HT-29 (cell line): ENCODE data around the gene LENG9. TPM values are rescaled to one million over a fixed set of nuclear protein-coding genes. Genes with fewer than 3 reads are reported as not detected.

Source experiments
- DNase-seq: peaks from one replicate; pipeline ENCODE4 v3.0.0-alpha.2; 2015; ENCODE audit warnings: low spot score
- small RNA-seq: library from RNA; depleted of rRNA; stranded (forward); fragments of <200 nt; gene quantifications from one replicate; pipeline ENCODE3, GENCODE V24; 2014
- total RNA-seq: library from RNA; depleted of rRNA; stranded (reverse); fragments of >200 nt; shearing (Covaris generic); gene quantifications from 2 replicates; pipeline ENCODE4 v1.2.3, GENCODE V29; 2014; rRNA removed

LENG9 gene
- total RNA-seq, 1 experiment from 2014 or later = 40.2 TPM

- no peak for DNase-seq
Observed at GRCh38 chr19:54422136-54422535, 41.4 kb downstream of the LENG9 start.

- no peak for DNase-seq
Observed at GRCh38 chr19:54421521-54421920, 42.1 kb downstream of the LENG9 start.

- DNase-seq = no peak
Observed at GRCh38 chr19:54421169-54421516, 42.4 kb downstream of the LENG9 start.

GRCh38 chr19:54420383-54421168 lies 43.0 kb downstream of the LENG9 start:
- DNase-seq = no peak

GRCh38 chr19:54420068-54420382 lies 43.6 kb downstream of the LENG9 start:
- DNase-seq = no peak

GRCh38 chr19:54418930-54419800 lies 44.4 kb downstream of the LENG9 start:
- no peak for DNase-seq

GRCh38 chr19:54418030-54418929 lies 45.3 kb downstream of the LENG9 start:
- no peak for DNase-seq

- DNase-seq = no peak
Observed at GRCh38 chr19:54416695-54417491, 46.7 kb downstream of the LENG9 start.

- no peak for DNase-seq
Observed at GRCh38 chr19:54415901-54416673, 47.5 kb downstream of the LENG9 start.

GRCh38 chr19:54415208-54415900 lies 48.2 kb downstream of the LENG9 start, which contains the start of gene TTYH1:
TSS of gene TTYH1 (plus strand) at chr19:54415464. CDS start at chr19:54415553, 89 bp downstream.
- no peak for DNase-seq

- no peak for DNase-seq
Observed at GRCh38 chr19:54414156-54414555, 49.4 kb downstream of the LENG9 start.

- DNase-seq = no peak
Observed at GRCh38 chr19:54412877-54413276, 50.7 kb downstream of the LENG9 start.

Small RNA genes within 50 kb of the gene (small RNA-seq; reads per million reads assigned to genes)
- gene AC245884.3 = not detected

Other genes with a start within 250 kb of the LENG9 start
- not detected in 2 replicates for gene LILRB3, start 240.8 kb downstream of the LENG9 start, total RNA-seq
- gene LILRA6, start 221.0 kb downstream of the LENG9 start, total RNA-seq = not detected in 2 replicates
- 0.08 TPM in 1 of 2 replicates, not detected in the other for gene LILRB5, start 206.5 kb downstream of the LENG9 start, total RNA-seq
- gene LILRB2, start 182.7 kb downstream of the LENG9 start, total RNA-seq = not detected in 2 replicates
- gene LILRA5, start 150.6 kb downstream of the LENG9 start, total RNA-seq = not detected in 2 replicates
- gene LILRA4, start 124.6 kb downstream of the LENG9 start, total RNA-seq = not detected in 2 replicates
- gene LAIR1, start 98.8 kb downstream of the LENG9 start, total RNA-seq = not detected in 2 replicates
- gene TTYH1, start 48.3 kb downstream of the LENG9 start, total RNA-seq = not detected in 2 replicates
- 153 TPM in 2 replicates for gene LENG8, start 14.6 kb downstream of the LENG9 start, total RNA-seq
- 59.0 and 72.4 TPM in 2 replicates for gene CDC42EP5, start 9.5 kb upstream of the LENG9 start, total RNA-seq
- gene LAIR2, start 39.1 kb upstream of the LENG9 start, total RNA-seq = not detected in 2 replicates
- gene LILRA2, start 110.0 kb upstream of the LENG9 start, total RNA-seq = not detected in 2 replicates
- not detected in 2 replicates for gene LILRA1, start 129.9 kb upstream of the LENG9 start, total RNA-seq
- gene LILRB1, start 166.7 kb upstream of the LENG9 start, total RNA-seq = not detected in 2 replicates
- not detected in 2 replicates for gene LILRB4, start 199.2 kb upstream of the LENG9 start, total RNA-seq